Measurements from ENCODE around the gene API5.

API5 gene

GRCh38 chr11:43359422-43359818 is 47.6 kb downstream of the API5 start:
- DNase-seq (ENCODE audit: low read depth in 2 of 2, low spot score in 1 of 2), result no peak

GRCh38 chr11:43360361-43361032 is 48.7 kb downstream of the API5 start:
- DNase-seq (ENCODE audit: low read depth in 2 of 2, low spot score in 1 of 2), result no peak

DNA sequence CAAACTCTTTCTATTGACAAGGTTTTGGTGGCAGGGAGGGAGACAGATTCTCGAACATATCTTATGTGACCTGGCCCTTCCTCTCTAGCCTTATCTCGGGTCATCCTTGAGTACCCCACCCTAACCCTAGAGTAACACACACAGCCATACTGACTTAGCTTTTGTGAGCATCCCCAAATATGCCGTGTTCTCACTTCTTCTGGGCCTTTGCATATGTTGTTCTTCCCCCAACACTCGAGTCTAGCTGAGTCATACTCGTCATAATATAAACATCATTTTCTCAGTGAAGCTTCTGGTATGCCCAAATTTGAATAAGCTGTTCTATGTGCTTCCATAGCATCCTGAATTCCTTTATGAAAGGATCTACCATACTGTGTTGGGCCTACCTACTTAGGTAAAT is 54.9 kb downstream of the API5 start:
- no peak for DNase-seq (ENCODE audit: low read depth in 2 of 2, low spot score in 1 of 2)

GRCh38 chr11:43367382-43368178 is 55.8 kb downstream of the API5 start:
- no peak for DNase-seq (ENCODE audit: low read depth in 2 of 2, low spot score in 1 of 2)

DNA sequence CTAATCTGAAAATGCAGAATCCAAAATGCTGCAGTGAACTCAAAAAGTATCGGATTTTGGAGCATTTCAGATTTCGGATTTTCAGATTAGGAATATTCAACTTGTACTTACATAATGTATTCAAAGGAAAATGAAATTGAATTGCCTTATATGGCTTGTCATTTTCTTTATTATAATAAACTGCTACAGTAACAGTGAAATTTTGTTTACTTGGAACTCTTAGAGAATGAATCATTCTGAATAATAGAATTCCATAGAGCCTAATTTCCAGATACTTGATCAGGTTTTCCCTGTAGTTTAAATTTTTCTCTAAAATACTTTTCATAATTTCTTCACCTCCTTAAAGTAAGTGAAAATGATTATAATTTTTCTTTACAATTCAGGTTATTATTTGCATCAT is 64.3 kb downstream of the API5 start:
- no peak for DNase-seq (ENCODE audit: low read depth in 2 of 2, low spot score in 1 of 2)

GRCh38 chr11:43376594-43376993 is 64.8 kb downstream of the API5 start:
- DNase-seq (ENCODE audit: low read depth in 2 of 2, low spot score in 1 of 2), result no peak

- DNase-seq (ENCODE audit: low read depth in 2 of 2, low spot score in 1 of 2), result no peak
Observed at GRCh38 chr11:43377389-43377788, 65.6 kb downstream of the API5 start.

- no peak for DNase-seq (ENCODE audit: low read depth in 2 of 2, low spot score in 1 of 2)
Observed at GRCh38 chr11:43378897-43379296, 67.1 kb downstream of the API5 start.

DNA sequence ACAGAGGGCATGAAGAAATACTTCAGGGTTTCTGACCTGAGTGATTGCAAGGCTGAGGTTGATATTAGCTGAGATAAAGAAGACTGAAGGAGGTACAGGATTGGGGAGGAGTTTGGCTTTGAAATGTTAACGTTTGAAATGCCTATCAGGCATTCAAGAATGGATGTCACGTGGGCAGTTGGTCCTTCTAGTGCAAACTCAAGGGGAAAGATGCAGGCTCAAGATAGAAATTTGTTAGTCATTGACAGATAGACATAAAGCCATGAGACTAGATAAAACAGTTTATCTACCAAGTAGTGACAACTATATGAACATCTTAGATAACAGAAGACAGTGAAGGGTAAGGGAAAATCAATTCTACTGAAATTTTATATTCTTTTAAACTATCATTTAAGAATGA is 70.0 kb downstream of the API5 start:
- DNase-seq (ENCODE audit: low read depth in 2 of 2, low spot score in 1 of 2), result no peak

DNA sequence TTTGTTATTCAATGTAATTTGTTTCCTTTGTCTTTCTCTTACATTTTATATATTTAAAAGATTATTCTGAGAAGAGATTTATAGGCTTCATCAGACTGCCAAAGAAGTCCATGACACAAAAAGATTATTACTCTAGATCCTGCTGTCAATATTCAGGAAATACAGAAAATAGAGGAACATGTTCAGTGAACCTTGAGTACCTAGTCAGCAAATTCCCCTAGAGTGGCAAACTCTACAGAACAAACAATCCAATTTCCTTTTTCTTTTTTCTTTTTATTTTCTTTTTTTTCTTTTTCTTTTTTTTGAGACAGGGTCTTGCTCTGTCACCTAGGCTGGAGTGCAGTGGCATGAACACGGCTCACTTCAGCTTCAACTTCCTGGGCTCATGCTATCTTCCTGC is 70.8 kb downstream of the API5 start:
- no peak for DNase-seq (ENCODE audit: low read depth in 2 of 2, low spot score in 1 of 2)

- no peak for DNase-seq (ENCODE audit: low read depth in 2 of 2, low spot score in 1 of 2)
Observed at GRCh38 chr11:43384393-43384792, 72.6 kb downstream of the API5 start.

GRCh38 chr11:43392713-43393112 is 80.9 kb downstream of the API5 start:
- DNase-seq (ENCODE audit: low read depth in 2 of 2, low spot score in 1 of 2), result no peak

DNA sequence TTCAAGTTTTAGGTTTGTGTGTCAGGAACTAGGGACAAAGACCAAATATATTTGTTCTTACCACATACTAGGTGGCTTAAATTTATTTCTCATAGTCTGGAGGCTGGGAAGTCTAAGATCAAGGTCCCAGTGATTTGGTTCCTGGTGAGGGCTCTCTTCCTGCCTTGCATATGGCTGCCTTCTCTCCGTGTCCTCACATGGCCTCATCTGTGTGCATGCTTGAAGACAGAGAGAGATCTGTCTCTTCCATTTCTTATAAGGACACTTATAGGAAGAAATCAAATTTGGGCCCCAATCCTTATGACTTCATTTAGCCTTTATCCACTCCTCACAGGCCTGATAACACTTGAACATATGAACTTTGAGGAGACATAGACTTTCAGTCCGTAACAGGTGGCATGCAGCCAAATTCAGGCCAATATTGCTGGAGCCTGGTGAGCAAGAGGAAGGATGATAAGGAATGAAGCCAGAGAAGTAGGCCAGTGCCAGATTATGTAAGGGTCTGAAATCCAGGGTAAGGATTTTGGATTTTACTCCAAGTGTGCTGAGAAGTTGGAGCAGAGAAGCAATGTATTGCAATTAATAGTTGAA is 82.1 kb downstream of the API5 start:
- no peak for DNase-seq (ENCODE audit: low read depth in 2 of 2, low spot score in 1 of 2)
